ENCODE data around the gene HAGH.
"Not testable (repeated sequence)": the region's sequence is repeated elsewhere in the genome, so short reads cannot be mapped to it uniquely, and the experiment has no call there.

HAGH gene

GRCh38 chr16:1826691-1827573 lies at the start of gene HAGH, which contains the start of gene FAHD1:
TSS of gene HAGH (minus strand) at chr16:1826825. CDS start at chr16:1826787, 38 bp downstream.
TSS of gene FAHD1 (plus strand) at chr16:1827206. CDS start at chr16:1827239, 33 bp downstream.
- no peak for TF ChIP-seq CTCF (IDR thresholded peaks at IDR 0.05; ENCODE audit: low read depth, low read length)
- peak; percentile 96 to 97 for DNase-seq (ENCODE audit: low read depth in 2 of 2)

GRCh38 chr16:1876066-1876465 lies 49.4 kb upstream of the HAGH start:
- DNase-seq (ENCODE audit: low read depth in 2 of 2); H3K4me3 ChIP-seq (replicated peaks in 1 of 2; ENCODE audit: low read depth in 2 of 2, low read length in 2 of 2): not testable (repeated sequence)

More at GRCh38 chr16:1826691-1827573, at the start of gene HAGH, which contains the start of gene FAHD1:
- peak within 1 kb of the TSS; percentile 98 to 100 for H3K4me3 ChIP-seq (replicated peaks in 1 of 2; ENCODE audit: low read depth in 2 of 2, low read length in 2 of 2)

- H3K4me3 ChIP-seq (replicated peaks in 1 of 2; ENCODE audit: low read depth in 2 of 2, low read length in 2 of 2), result no peak overlapping the region
- TF ChIP-seq CTCF (IDR thresholded peaks at IDR 0.05; ENCODE audit: low read depth, low read length), result no peak
- DNase-seq (ENCODE audit: low read depth in 2 of 2), result no peak
Observed at GRCh38 chr16:1874854-1875253, 48.2 kb upstream of the HAGH start.

- no peak for TF ChIP-seq CTCF (IDR thresholded peaks at IDR 0.05; ENCODE audit: low read depth, low read length)
- peak; percentile 15 to 21 for DNase-seq (ENCODE audit: low read depth in 2 of 2)
- H3K4me3 ChIP-seq (replicated peaks in 1 of 2; ENCODE audit: low read depth in 2 of 2, low read length in 2 of 2), result peak within 1 kb of the TSS in 1 of 2 donors; percentile 14
Observed at GRCh38 chr16:1871974-1872635, 45.5 kb upstream of the HAGH start, which contains the start of gene MEIOB. TSS of gene MEIOB (minus strand) at chr16:1872164. CDS start at chr16:1868175, 3,989 bp downstream.

GRCh38 chr16:1870365-1871082 lies 43.9 kb upstream of the HAGH start:
- DNase-seq (ENCODE audit: low read depth in 2 of 2), result peak; percentile 19 to 86
- no peak overlapping the region for H3K4me3 ChIP-seq (replicated peaks in 1 of 2; ENCODE audit: low read depth in 2 of 2, low read length in 2 of 2)
- no peak for TF ChIP-seq CTCF (IDR thresholded peaks at IDR 0.05; ENCODE audit: low read depth, low read length)

- H3K4me3 ChIP-seq (replicated peaks in 1 of 2; ENCODE audit: low read depth in 2 of 2, low read length in 2 of 2), result no peak overlapping the region
- TF ChIP-seq CTCF (IDR thresholded peaks at IDR 0.05; ENCODE audit: low read depth, low read length), result no peak
- DNase-seq (ENCODE audit: low read depth in 2 of 2), result no peak
Observed at GRCh38 chr16:1865902-1866690, 39.5 kb upstream of the HAGH start.

Data from cardiac fibroblast (primary cell).